Activated effector memory CD4-positive, alpha-beta T cell treated with anti-CD3 and anti-CD28 coated beads, Interleukin-2, amount 50 U/mL, for 16 hours (primary cell): ENCODE measurements around the gene TAF4B.

Experiments used
- DNase-seq: peaks from one replicate; pipeline ENCODE4 v3.0.0-alpha.2; 2020

The TAF4B gene

GRCh38 chr18:26386002-26386401, 159.8 kb downstream of the TAF4B start:
- no peak for DNase-seq

GRCh38 chr18:26386441-26386840, 160.2 kb downstream of the TAF4B start:
- no peak for DNase-seq

GRCh38 chr18:26394047-26394654, 167.9 kb downstream of the TAF4B start:
- no peak for DNase-seq

GRCh38 chr18:26397019-26397418, 170.8 kb downstream of the TAF4B start:
- no peak for DNase-seq

- no peak for DNase-seq
Measured at GRCh38 chr18:26403491-26403890, 177.2 kb downstream of the TAF4B start.

GRCh38 chr18:26405190-26405801, 179.1 kb downstream of the TAF4B start:
- DNase-seq, result no peak

GRCh38 chr18:26406324-26406723, 180.1 kb downstream of the TAF4B start:
- DNase-seq, result no peak

GRCh38 chr18:26406854-26407517, 180.7 kb downstream of the TAF4B start:
- no peak for DNase-seq

- no peak for DNase-seq
Measured at GRCh38 chr18:26407736-26408601, 181.7 kb downstream of the TAF4B start.

- DNase-seq, result no peak
Measured at GRCh38 chr18:26409091-26409490, 182.8 kb downstream of the TAF4B start.

GRCh38 chr18:26414901-26415440, 188.7 kb downstream of the TAF4B start:
- no peak for DNase-seq

- DNase-seq, result no peak
Measured at GRCh38 chr18:26415631-26416030, 189.4 kb downstream of the TAF4B start.

- DNase-seq, result no peak
Measured at GRCh38 chr18:26416652-26417150, 190.5 kb downstream of the TAF4B start.

- no peak for DNase-seq
Measured at GRCh38 chr18:26417190-26417589, 190.9 kb downstream of the TAF4B start.

- no peak for DNase-seq
Measured at GRCh38 chr18:26418225-26418624, 192.0 kb downstream of the TAF4B start.

GRCh38 chr18:26419746-26420145, 193.5 kb downstream of the TAF4B start:
- no peak for DNase-seq

GRCh38 chr18:26421503-26421902, 195.3 kb downstream of the TAF4B start:
- no peak for DNase-seq

GRCh38 chr18:26421931-26422330, 195.7 kb downstream of the TAF4B start:
- DNase-seq, result no peak

- no peak for DNase-seq
Measured at GRCh38 chr18:26422472-26423162, 196.4 kb downstream of the TAF4B start.

GRCh38 chr18:26424428-26425147, 198.3 kb downstream of the TAF4B start:
- DNase-seq, result no peak

- DNase-seq, result no peak
Measured at GRCh38 chr18:26425148-26425531, 198.9 kb downstream of the TAF4B start.
